ENCODE results near the gene COL17A1.

DNA sequence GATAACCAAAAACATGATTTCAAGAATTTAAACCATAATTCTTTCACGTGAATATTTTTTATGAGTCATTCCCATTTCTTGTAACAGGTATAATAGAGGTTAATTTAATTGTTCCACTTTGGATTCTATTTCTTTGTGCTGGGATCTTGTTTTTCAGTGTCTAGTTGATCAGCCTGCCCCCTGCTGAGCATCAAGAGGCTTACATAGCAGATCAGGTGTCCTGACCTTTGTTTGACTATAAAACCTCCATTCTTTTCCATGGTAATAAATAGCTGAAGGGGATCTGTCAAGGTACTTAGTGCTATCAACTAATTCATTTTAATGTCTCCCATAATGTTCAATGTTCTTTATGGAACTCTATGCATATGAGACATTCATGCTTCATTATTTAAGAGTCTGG is 4.9 kb downstream of the COL17A1 start:
- TF ChIP-seq CTCF (IDR thresholded peaks at IDR 0.05; ENCODE audit: low read length) (peak; percentile 60), EZH2 (optimal IDR thresholded peaks at IDR 0.05; ENCODE audit: low read depth, low read length) (no peak), EZH2phosphoT487 (IDR thresholded peaks at IDR 0.05; ENCODE audit: low read length) (no peak)

Measured in MM.1S (cell line).